NAMALWA (cell line): ENCODE results near the gene SIGLEC1.

Source experiments
- DNase-seq: peaks from one replicate; pipeline ENCODE4 v3.0.0-alpha.2; 2015; ENCODE audit warnings: low spot score

The SIGLEC1 gene

DNA sequence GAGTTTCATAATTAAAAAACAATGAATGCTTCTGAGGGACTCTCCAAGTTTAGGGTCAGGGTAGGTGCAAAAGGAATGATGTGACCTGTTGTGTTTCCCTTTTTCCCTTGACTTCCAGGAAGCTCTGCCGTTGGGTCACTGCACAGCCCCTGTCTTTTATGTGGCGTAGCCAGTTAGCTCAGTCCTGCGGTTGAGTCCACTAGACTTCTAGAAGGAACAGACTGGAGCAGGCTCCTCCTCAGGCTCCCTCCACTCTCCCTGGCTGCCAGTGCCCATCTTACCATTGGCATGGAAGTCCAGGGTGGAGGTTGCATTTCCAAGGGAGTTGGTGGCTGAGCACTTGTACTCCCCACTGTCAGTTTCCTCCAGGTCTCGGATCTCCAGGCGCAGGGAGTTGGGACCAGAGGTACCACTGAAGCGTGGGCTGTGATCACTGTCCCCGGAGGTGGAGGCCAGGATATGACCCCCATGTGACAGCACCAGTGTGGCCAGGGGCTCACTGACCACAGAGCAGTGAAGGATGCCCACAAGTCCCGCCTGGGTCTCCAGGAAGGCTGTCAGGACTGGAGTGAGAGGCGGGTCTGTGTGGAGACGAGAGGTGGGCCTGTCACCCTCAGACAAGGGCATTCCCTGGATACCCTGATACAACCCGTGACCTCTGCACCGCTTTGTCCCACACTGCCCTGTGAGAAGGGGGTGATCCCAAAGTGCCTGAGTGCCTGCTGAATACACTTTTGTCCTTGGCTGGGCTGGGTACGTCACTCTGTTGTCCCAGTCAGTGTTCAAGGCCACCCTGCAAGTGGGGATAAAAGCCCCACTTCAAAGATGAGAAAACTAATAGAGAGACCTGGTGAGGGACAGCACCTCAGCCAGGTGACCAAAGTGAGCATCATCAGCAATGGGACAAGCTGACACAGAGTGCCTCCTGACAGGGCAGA, 11.1 kb downstream of the SIGLEC1 start:
- DNase-seq, result no peak

DNA sequence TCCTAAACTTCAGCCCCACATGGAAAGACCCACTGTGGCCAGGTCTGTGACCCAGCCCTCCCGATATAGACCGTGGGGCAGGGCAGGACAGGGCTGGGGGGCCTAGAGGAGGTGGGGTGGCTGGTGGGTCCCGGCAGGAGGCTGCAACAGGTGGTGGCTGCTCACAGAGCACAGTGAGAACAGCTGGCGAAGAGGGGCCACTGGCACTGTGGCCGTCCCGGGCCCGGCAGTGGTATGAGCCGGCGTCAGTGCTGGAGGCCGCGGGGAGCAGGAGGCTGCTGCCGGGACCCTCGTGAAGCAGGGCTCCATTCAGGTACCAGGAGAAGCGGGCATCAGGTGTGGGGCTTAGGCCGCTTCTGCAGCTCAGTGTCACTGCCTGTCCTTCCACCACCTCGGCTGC, 13.4 kb downstream of the SIGLEC1 start:
- no peak for DNase-seq

DNA sequence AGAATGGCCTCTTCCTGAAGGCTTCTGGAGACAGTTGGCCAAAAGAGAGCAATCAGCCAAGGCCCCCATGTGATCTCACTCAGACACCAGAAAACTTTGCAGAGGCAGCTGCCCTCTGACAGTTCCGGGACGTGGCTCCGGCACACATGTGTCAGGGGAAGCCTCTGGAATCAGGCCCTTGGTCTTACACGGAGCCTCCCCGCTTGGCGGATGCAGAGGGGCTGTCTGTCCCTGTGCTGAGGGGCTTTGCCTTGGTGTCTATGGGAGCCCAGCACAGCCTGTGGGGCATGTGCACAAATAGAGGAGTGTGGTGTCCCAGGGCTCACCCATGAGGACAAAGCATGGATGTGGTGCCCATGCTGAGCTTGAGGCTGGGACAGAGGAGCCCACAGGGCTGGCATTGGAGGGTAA, 13.8 kb downstream of the SIGLEC1 start:
- DNase-seq, result no peak

DNA sequence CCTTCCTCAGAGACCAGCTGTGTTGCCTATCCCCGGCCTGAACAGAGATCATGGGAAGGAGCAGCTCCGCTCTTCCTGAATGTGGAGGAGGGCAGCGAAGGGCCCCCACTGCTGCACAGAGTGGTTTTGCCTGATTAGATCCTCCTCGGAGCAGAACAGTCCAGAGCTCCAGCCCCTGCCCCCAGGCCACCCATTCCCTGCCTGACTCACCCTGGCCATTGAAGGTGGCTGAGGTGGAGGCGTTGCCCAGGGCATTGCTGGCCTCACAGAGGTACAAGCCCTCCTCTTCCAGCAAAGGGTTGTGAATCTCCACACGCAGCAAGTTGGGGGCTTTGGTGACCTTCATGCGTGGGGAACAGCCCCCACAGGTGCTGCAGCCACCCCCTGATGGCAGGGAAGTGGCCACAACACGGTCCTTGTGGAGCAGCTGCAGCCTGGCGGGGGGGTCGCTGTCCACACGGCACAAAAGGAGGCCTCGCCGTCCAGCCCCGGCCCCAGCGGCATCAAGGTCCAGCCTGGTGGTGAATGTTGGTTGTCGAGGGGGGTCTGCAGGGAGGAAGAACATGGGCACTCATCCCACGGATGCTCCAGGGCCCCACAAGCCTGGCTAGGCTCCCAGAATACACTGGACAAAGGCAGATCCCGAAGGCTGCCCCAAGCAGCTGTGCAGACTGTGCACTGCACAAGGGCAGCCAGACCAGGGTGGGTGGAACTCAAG, 14.7 kb downstream of the SIGLEC1 start:
- DNase-seq, result no peak

DNA sequence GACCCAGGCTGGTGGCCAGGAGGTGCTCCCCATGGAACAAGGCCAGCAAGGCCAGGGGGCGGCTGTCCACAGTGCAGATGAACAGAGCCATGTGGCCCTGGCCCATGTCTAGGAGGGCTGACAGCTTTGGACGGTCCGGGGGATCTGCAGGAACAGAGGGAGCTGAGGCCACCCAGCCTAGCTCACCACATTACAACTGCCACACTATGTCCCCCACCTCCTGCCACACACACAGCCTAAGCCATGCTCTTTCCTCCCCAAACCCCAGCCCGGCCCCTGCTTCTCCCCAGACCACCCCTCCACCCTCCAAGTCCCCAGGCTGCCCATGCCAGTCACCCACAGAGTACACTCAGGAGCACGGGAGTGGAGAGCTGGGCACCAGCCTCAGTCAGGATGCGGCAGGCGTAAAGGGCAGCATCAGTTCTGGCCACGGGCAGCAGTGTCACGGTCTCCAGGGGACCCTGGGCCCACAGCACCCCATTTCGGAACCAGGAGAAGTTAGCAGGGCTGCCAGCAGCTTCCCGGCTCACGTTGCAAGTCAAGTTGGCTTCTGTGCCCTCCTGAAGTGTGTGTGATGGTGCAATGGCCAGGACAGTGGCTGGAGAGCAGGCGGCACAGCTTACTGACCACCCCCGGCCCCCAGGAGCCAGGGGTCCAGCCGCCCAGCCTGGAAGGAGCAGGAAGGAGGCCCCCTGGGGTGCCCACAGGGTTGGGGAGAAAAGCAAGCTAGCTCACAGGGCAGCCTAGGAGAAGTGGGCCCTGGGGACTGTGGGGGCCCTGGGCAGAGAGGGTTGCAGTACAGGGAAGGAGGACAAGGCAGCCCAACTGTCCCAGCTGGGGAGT, 15.4 kb downstream of the SIGLEC1 start:
- DNase-seq, result no peak

DNA sequence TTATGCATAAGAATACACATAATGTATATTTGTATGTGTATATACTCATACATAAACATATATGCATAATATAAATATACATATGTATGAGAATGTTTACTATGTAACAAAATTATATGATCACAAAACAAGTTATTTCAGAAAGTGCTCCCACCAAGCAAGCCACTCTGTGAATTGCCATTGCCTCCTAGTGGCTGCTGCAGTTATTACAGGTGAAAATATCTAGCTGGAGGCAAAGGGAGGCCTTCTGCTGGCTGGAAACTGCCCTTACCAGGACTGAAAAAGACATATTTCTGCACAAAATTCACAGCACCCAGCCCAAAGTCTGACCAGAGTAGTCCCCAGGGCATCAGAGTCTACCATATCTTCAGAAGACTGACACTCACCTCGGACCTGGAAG, 16.2 kb downstream of the SIGLEC1 start:
- DNase-seq, result peak; percentile 67

DNA sequence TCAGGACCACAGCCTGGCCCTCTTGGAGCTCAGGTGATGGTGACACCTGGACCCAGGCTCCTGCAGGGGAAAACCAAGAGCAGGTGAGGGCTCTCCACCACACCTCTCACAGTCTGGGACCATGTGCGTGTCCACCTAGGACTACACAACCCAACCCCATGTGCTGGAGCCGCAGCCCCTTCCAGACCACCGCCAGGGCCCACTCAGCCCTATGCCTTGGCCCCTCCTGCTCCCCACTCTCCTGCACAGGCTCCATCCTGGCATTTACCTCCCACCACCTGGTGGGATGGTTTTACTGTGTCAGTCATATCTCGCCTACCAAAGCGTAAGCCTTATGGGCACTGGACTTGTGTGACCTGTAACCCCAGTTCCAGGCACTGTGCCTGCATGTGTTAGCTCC, 17.5 kb downstream of the SIGLEC1 start:
- no peak for DNase-seq

DNA sequence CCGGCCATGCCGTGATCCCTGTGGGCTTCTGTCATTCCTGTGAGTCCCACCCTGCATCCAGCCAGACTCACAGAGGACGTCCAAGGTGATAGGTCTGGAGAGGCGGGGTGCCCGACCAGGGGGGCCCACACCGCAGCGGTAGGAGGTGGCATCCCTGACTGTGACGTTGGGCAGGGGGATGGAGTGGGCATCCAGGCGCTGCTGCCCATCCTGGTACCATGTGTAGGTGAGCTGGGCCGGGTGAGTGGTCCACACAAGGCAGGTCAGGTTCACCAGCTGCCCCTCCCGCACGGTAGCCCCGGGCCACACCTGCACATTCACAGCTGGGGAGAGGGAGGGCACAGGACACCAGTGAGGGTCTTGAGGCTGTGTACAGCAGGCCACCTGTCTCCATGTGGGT, 19.0 kb downstream of the SIGLEC1 start:
- no peak for DNase-seq

DNA sequence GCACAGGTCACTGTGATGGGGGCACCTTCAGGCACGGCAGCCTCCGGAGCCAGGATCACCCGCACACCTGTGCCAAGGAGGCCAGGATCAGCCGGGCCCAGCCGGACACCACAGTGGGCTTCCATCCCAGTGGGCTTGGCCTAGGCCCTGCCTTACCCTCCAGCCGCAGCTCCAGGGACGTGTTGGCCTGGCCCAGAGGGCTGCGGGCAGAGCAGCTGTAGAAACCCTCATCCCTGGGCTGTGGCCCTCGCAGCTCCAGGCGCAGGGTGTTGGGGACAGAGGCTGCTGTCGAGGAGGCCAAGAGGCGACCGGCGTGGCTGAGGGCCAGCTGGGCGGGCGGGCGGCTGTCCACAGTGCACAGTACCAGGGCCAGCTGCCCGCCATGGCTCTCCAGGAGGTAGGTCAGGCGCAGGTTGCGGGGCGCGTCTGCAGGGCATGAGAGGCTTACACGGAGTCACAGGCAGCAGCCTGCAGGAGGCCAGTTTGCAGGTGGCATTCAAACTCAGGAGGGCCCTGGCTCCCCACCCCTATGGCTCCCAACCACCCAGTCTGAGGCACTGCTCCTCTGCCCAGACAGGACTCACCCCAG, 19.6 kb downstream of the SIGLEC1 start:
- no peak for DNase-seq

DNA sequence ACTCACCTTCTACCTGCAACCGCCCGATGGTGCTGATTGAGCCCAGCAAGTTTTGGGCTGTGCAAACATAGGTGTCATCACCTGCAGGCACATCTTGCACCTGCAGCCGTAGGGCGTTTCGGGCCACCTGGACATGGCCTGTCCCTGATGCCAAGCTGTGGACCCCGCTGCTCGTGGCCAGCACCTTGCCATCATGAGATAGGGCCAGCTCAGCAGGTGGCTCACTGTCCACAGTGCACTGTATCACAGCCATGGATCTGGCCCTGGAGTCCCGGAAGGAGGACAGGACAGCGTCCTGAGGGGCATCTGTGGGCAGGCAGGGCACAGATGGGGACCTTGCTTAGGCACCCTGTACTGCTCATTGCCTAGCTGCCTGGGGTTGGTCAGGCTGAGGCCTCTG, 20.5 kb downstream of the SIGLEC1 start:
- no peak for DNase-seq

DNA sequence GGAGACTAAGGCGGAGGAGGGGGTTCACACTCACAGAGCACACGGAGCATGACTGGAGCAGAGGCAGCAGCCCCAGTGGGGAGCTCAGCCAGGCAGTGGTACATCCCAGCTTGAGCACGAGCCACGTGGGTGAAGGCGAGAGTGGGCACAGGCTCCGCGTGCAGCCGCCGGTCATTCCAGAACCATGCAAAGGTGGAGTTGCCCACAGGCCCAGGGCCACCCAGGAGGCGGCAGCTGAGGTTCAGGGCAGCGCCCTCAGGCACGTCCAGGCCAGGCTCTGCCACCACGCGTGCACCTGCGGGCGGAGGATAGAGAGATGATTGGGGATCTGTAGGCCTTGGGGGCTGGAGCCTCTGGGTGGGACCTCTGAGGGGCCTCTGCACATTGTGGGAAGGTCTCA, 21.1 kb downstream of the SIGLEC1 start:
- no peak for DNase-seq

DNA sequence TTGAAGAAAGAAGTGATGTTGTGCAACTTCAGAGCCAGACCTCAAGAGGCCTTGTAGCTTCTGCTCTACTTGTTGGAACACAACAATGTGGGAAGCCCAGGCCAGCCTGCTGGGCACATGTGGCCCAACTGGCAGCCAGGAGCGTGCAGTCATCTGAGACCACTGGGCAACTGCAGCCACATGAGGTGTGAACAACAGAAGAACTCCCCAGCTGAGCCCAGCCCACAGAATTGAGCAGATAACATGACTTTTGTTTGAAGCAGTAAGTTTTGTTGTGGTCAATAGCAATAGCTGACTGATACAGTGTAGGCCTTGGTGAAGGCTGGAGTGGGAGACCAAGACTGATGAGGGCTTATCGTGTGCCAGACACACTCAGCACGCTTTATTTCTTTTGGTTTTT, 22.0 kb downstream of the SIGLEC1 start:
- DNase-seq, result no peak

DNA sequence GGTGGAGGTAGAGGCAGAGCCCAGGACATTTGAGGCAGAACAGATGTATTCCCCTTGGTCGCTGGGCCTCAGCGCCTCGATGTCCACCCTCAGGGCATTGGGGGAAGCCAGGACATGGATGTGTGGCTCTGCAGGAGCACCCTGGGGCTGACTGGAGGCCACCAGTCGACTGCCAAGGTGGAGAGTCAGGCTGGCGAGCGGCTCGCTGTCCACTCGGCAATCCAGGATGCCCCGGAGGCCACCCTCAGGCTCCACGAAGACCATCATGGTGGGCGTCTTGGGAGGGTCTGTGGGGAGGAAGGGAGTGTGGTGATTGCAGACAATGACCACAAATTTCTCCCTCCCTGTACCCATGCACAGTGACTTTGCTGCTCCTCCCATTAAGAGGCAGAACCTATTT, 22.4 kb downstream of the SIGLEC1 start:
- no peak for DNase-seq

DNA sequence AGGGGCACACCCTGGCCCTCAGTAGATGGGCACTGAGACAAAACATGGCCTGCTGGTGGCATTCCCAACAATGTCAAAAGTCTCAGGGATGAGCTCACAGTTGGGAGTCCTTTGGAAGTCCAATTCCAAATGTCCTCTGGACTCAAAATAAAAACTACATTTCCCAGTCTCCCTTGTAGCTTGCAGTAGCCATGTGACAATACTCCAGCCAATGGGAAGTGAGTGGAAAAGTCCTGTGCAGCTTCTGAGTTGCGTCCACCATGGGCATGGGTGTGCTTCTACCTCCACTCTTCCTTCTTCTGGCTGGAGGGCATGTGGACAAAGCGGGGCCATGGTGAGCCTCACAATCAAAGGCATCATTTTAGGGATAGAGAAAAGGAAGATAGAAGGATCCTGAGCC, 24.7 kb downstream of the SIGLEC1 start:
- no peak for DNase-seq

DNA sequence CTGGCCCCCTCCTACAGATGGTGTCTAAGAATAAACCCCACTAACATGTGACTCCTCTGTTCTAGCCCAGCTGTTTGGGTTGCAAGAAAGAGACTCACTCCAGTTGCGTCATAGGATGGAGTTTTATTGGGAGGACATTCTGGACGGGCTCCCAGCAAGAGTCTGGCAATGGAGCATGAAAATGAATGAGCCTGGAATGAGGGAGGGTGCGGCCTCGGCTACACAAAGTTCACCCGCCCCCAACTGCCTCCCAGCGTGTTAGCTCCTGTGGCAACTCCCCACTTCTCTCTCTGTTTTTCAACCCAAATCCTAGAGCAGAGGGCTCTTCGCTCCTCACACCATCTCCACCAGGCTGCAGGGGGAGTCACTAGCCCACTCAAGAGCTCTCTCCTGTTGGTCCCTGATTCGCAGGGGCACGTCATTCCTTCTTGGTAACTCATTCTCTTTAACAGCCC, 25.5 kb downstream of the SIGLEC1 start:
- DNase-seq, result no peak

DNA sequence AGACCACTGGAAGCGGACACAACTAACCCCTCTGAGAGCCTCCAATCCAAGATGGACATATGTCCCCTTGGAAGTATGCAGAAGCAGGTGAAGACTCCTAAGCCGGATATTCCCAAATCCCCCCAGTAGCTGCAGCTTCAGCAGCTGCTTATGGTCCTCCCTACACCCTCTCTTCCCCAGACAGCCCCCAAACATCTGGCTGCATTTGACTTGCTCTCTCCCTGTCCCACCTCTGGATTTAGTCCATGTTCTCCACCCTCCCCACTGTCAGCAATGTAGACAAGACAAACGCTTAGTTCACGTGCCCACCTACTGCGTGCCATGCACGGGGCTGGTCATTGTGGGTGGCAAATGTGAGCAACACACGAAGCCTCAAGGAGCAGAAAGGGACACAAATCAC, 26.0 kb downstream of the SIGLEC1 start:
- no peak for DNase-seq

DNA sequence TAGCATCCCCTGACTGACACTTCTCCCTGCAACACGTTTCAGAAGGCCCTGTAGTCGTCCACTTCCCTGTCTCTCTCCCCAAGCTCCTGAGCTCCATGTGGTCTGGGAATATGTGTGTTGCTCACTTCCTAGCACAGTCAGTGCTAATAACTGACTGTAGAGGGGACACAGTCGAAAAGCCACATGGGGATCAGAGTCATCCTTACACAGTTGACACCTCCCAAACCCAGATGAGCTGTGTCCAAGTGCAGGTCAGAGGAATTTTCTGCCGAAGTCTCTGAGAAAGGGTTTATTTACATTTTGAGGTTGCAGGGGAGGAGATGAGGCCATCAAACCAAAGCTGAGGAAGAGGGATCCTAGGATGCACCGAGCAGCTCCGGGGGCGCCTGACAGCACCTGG, 27.1 kb downstream of the SIGLEC1 start:
- no peak for DNase-seq

DNA sequence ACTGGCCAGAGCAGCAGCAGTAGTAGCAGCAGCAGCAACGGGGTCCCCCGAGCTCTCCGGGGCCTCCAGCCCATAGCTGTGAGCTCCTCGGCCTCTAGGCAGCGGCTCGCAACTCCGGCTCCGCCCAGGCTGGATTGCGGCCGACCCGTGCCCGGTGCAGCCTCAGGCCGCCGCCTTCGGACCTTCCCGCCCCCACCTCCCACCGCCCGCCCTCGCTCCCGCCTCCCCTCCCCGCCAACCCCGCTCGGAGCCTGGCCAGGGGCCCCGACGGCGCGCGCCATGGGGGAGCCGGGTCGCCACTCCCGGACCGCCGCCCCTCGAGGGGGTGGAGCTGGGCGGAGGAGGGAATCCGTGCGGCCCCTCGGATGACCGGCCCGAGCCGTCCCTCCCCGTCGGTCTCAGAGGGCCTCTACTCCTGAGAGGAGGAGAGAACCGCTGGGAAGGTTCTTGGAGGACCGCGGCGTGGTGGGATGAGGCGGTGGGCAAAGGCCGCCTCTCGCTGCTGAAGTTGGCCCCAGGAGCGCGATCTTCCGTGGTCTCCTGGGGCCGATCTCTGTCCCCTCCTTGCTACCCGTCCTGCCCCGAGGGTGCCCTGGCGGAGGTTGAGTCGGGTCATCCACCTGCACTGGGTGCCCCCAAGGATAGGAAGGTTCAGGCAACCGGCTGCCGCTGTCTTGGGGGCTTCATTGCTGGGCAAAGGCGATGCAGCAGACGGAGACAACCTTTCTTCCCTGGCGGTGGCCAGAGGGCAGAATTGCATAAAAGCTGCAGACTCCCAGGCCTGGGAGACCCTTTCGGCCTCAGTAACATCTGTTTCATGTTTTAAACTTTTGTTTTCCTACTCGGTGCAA, 30.2 kb downstream of the SIGLEC1 start, which contains the start of gene ADAM33:
TSS of gene ADAM33 (minus strand) at position 80 of the 851 bp plus-strand sequence. CDS start at position 74, 6 bp downstream.
- no peak for DNase-seq

DNA sequence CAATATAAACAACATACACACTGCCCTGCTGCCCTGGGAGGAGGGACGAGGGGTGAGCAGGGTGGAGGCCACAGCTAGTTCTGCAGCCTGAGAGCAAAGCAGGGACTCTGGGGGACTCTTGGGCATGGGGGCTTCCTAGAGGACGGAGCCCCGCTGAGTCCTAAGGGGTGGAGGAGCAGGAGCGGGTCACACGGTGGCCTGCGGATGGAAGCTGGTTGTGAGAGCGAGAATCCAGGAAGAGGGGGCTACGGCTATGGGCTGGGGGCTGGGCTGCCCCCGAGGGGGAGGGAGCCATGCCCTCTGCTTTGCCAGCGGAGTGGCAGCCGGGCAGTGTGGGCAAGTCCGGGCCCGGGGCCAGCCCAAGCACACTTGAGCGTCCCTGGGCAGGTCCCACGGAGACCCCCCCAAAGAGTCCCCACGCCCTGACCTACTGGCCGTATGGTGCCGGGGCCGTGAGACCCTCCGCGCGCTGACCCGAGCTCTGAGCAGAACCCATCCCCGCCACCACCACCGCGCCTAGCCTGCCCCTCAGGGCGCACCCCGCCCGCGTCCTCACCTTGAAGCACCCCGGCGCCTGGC, 31.0 kb downstream of the SIGLEC1 start:
- DNase-seq, result no peak

DNA sequence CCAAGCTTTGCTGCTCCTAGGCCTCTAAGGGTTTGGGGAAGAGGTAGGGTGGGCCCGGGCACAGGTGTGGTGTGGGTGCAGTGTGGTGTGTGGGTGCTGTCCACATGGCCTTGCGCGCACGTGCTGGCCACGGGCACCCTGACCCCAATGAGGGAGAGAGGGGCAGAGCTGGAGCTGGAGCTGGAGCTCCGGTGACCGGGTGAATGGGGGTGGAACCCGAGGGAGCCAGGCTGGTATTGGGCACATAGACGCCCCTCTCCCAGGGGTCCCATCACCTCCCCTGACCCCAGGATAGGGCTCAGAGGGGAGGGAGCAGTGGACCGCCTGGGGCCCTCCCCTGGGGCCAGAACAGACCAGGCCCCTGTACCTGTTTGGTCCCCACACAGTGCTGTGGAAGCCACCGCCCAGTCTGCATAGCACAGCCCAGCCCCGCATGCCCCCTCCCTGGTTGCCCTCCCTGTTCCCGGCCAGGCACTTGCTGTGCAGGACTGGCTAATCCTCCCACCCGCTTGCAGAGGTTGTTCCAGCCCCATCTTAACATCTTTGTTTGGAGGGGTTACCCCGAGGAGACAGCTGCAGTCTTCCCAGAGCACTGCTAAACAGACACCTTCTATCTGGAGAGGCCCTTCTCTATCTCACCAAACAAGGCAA, 31.6 kb downstream of the SIGLEC1 start:
- DNase-seq, result no peak
